Stimulated activated CD8-positive, alpha-beta memory T cell treated with anti-CD3 and anti-CD28 coated beads, Interleukin-4, amount 100 ng/mL, for 1 hour (primary cell): Measurements from ENCODE around the gene PAQR6.

Experiments
- DNase-seq, 2 donors: peaks; one replicate each; pipeline ENCODE4 v3.0.0-alpha.2; 2020; ENCODE audit warnings: low read depth in 2 of 2, low spot score in 1 of 2

Gene PAQR6

GRCh38 chr1:156196445-156196844, 51.4 kb downstream of the PAQR6 start:
- DNase-seq, result no peak

GRCh38 chr1:156195853-156196252, 52.0 kb downstream of the PAQR6 start:
- no peak for DNase-seq

DNA sequence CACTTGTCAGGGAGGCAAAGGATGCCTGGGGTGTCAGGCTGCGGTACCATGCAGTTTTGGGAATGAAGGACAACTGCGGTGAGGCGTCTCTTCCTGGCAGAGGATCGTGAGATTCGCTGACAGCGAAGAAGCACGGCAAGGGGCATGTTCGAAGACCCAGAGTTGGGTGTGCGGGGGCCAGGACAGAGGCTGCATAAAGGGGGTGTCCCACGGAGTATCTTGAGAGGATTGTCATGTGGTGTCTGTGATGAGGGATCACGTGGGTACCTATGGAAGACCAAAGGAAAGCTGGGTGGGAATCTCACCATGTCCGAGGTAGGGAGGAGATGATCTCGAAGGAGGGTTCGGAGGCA, 53.6 kb downstream of the PAQR6 start:
- no peak for DNase-seq

DNA sequence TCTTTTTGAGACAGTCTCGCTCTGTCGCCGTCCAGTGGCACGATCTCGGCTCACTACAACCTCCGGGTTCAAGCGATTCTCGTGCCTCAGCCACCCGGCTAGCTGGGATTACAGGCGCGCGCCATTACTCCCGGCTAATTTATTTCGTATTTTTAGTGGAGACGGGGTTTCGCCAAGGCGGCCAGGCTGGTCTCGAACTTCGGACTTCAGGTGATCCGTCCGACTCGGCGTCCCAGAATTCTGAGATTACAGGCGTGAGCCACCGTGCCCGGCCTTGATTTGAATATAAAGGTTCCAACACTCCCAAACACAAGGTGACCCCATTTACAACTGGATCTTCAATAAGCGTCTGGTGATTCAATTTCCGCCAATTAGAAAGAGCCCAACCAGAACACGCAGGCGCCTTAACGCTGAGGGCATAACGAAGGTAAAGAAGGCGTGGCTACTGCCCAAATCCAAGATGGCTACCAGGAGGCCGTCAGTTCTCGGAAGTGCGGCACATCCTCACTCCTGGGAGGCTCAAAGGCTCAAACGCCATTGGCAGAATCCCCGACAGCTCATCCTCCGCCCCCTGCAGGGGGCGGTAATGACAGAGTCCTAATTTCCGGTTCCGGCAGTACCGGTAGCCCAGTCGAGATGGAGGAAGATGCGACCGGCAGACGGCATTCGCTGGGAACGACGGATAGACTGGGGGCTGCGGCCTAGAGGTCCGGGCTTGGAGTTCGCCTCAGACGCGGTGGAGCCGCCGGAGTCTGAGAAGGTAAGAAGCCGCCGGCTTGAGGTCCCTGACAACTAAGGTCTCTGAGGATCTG, 54.2 kb downstream of the PAQR6 start, which contains the start of gene SLC25A44:
TSS of gene SLC25A44 (plus strand) at position 617 of the 812 bp plus-strand sequence. CDS start 5,744 bp downstream, outside the sequence.
- DNase-seq, result peak; percentile 85 to 94
